ENCODE measurements around the gene ZNRF1. TPM values are rescaled to one million over a fixed set of nuclear protein-coding genes. Genes with fewer than 3 reads are reported as not detected.
A peak's percentile ranks its signal among the peaks of the same experiment; 100 is the strongest.

The ZNRF1 gene
- polyA plus RNA-seq, 1 experiment: 24.1 TPM

GRCh38 chr16:75108792-75109731 is 110.2 kb downstream of the ZNRF1 start:
- H3K27me3 ChIP-seq (ENCODE audit: control insufficient read depth, insufficient read depth, low read length): no peaks in the 10 kb centered on the region
- no peak for TF ChIP-seq CTCF (IDR thresholded peaks at IDR 0.05; ENCODE audit: insufficient read depth, low read depth, low read length)
- peak; percentile 35 for DNase-seq (ENCODE audit: low read depth)
- CTCF ChIA-PET: interaction anchor here (0.5 to 8.0 kb wide), 12 partner anchors 11 to 124 kb away, joined by 3 to 199 read pairs (median 4); partner anchors contain the start of genes WDR59 and ZNRF1
- POLR2A ChIA-PET: no interaction called here
- H3K36me3 ChIP-seq (ENCODE audit: control insufficient read depth, insufficient read depth, low read length): no peaks in the 10 kb centered on the region
- no peak overlapping the region for H3K4me3 ChIP-seq (ENCODE audit: low read depth, low read length)

- POLR2A ChIA-PET: no interaction called here
- TF ChIP-seq CTCF (IDR thresholded peaks at IDR 0.05; ENCODE audit: insufficient read depth, low read depth, low read length): no peak
- no peaks in the 10 kb centered on the region for H3K36me3 ChIP-seq (ENCODE audit: control insufficient read depth, insufficient read depth, low read length)
- no peaks in the 10 kb centered on the region for H3K27me3 ChIP-seq (ENCODE audit: control insufficient read depth, insufficient read depth, low read length)
- CTCF ChIA-PET: interaction anchor here (0.8 to 8.0 kb wide), 12 partner anchors 11 to 248 kb away, joined by 3 to 199 read pairs (median 14); partner anchors contain the start of genes WDR59 and ZNRF1
- no peak overlapping the region for H3K4me3 ChIP-seq (ENCODE audit: low read depth, low read length)
- DNase-seq (ENCODE audit: low read depth): no peak
Observed at GRCh38 chr16:75109732-75110243, 111.0 kb downstream of the ZNRF1 start.

- Histone ChIP-seq H3K36me3 (ENCODE audit: control insufficient read depth, insufficient read depth, low read length) (no peaks in the 10 kb centered on the region), H3K27me3 (ENCODE audit: control insufficient read depth, insufficient read depth, low read length) (no peaks in the 10 kb centered on the region), H3K4me3 (ENCODE audit: low read depth, low read length) (0 out of 2 replicates have a peak overlapping the region, but pooled peaks have one; percentile 13)
- ChIA-PET CTCF (interaction anchor here (0.7 to 8.0 kb wide), 36 partner anchors 9 to 401 kb away, joined by 3 to 199 read pairs (median 6); partner anchors contain the start of genes WDR59 and ZNRF1), POLR2A (interaction anchor here (0.7 to 0.8 kb wide), 2 partner anchors 85 to 112 kb away, joined by 6 read pairs; partner anchors contain the start of gene ZNRF1)
- peak; percentile 29 for DNase-seq (ENCODE audit: low read depth)
- TF ChIP-seq CTCF (IDR thresholded peaks at IDR 0.05; ENCODE audit: insufficient read depth, low read depth, low read length): peak; percentile 94
Observed at GRCh38 chr16:75110637-75111513, 112.1 kb downstream of the ZNRF1 start.

- ChIA-PET POLR2A (interaction anchor here (0.7 to 0.8 kb wide), 2 partner anchors 85 to 113 kb away, joined by 6 read pairs; partner anchors contain the start of gene ZNRF1), CTCF (interaction anchor here (0.6 to 8.0 kb wide), 37 partner anchors 8 to 402 kb away, joined by 3 to 199 read pairs (median 6); partner anchors contain the start of genes WDR59 and ZNRF1)
- H3K4me3 ChIP-seq (ENCODE audit: low read depth, low read length): no peak overlapping the region
- DNase-seq (ENCODE audit: low read depth): no peak
- no peaks in the 10 kb centered on the region for H3K27me3 ChIP-seq (ENCODE audit: control insufficient read depth, insufficient read depth, low read length)
- TF ChIP-seq CTCF (IDR thresholded peaks at IDR 0.05; ENCODE audit: insufficient read depth, low read depth, low read length): no peak
- H3K36me3 ChIP-seq (ENCODE audit: control insufficient read depth, insufficient read depth, low read length): no peaks in the 10 kb centered on the region
Observed at GRCh38 chr16:75111514-75111940, 112.7 kb downstream of the ZNRF1 start.
